NB4 (cell line): ENCODE measurements around the gene FXN.

Experiments used
- CTCF ChIP-seq: IDR thresholded peaks from one replicate; pipeline ENCODE4 v1.5.1; 2012; ENCODE audit warnings: low read depth, low read length
- POLR2A ChIP-seq: IDR thresholded peaks from 2 replicates; pipeline ENCODE4 v1.6.1; 2011; ENCODE audit warnings: mild to moderate bottlenecking; ENCODE audit not compliant: insufficient read length; ENCODE audit errors: extremely low read depth

GRCh38 chr9:69040646-69041045 lies 5.1 kb downstream of the FXN start:
- TF ChIP-seq POLR2A (no peak), CTCF (no peak)
